Measurements from ENCODE around the gene ELOVL2. TPM values are rescaled to one million over a fixed set of nuclear protein-coding genes. Genes with fewer than 3 reads are reported as not detected.

Gene ELOVL2
- total RNA-seq, 4 donors from 2014 or later, result 0.14 to 0.16 TPM; not detected in 2

GRCh38 chr6:10970731-10971130 is 73.4 kb downstream of the ELOVL2 start:
- Histone ChIP-seq H3K27ac (no peak overlapping the region), H3K4me1 (no peaks in the 10 kb centered on the region), H3K9me3 (no peaks in the 10 kb centered on the region), H3K27me3 (no peaks in the 10 kb centered on the region), H3K4me3 (no peak overlapping the region), H3K36me3 (no peaks in the 10 kb centered on the region)
- DNase-seq, result no peak
- no peak for TF ChIP-seq CTCF (IDR thresholded peaks at IDR 0.05)
- no peak for TF ChIP-seq POLR2AphosphoS5 (IDR thresholded peaks at IDR 0.05)
- TF ChIP-seq EP300 (IDR thresholded peaks at IDR 0.05; ENCODE audit: low read depth), result no peak
- no peak for TF ChIP-seq POLR2A (IDR thresholded peaks at IDR 0.05)
- intact Hi-C loops (cut with DNase I; ENCODE audit: low total_unique reads), result no loop called here
- WGBS, 2 donors (ENCODE audit: low coverage in 1 of 2), result 90 to 91% methylated on average over 3 of the region's 3 CpGs
- in situ Hi-C loops (cut with MboI; ENCODE audit: low pct_ligation_motif_present in 1 of 4, low pct_unique_long_range_greater_than_20kb in 1 of 4, low sequenced_read_pairs in 3 of 4), result loop anchor here in 1 of 4 donors (25.0 kb wide), 1 partner anchor 92 kb away; no protein-coding TSS in a partner anchor

GRCh38 chr6:10968776-10969175 is 75.3 kb downstream of the ELOVL2 start:
- H3K4me1 ChIP-seq, result no peaks in the 10 kb centered on the region
- no peaks in the 10 kb centered on the region for H3K36me3 ChIP-seq
- WGBS, 2 donors (ENCODE audit: low coverage in 1 of 2), result 53% methylated on average over 2 of the region's 2 CpGs; no CpG with 5 or more reads in 1 of the 2 donors
- in situ Hi-C loops (cut with MboI; ENCODE audit: low pct_ligation_motif_present in 1 of 4, low pct_unique_long_range_greater_than_20kb in 1 of 4, low sequenced_read_pairs in 3 of 4) (loop anchor here in 1 of 4 donors (25.0 kb wide), 1 partner anchor 94 kb away; no protein-coding TSS in a partner anchor), intact Hi-C loops (cut with DNase I; ENCODE audit: low total_unique reads) (no loop called here)
- no peak overlapping the region for H3K4me3 ChIP-seq
- H3K9me3 ChIP-seq, result no peaks in the 10 kb centered on the region
- no peak for TF ChIP-seq POLR2A (IDR thresholded peaks at IDR 0.05)
- TF ChIP-seq POLR2AphosphoS5 (IDR thresholded peaks at IDR 0.05), result no peak
- no peak for TF ChIP-seq EP300 (IDR thresholded peaks at IDR 0.05; ENCODE audit: low read depth)
- no peak for TF ChIP-seq CTCF (IDR thresholded peaks at IDR 0.05)
- no peak overlapping the region for H3K27ac ChIP-seq
- no peaks in the 10 kb centered on the region for H3K27me3 ChIP-seq
- no peak for DNase-seq

GRCh38 chr6:10964684-10965083 is 79.4 kb downstream of the ELOVL2 start:
- in situ Hi-C loops (cut with MboI; ENCODE audit: low pct_ligation_motif_present in 1 of 4, low pct_unique_long_range_greater_than_20kb in 1 of 4, low sequenced_read_pairs in 3 of 4) (loop anchor here in 1 of 4 donors (25.0 kb wide), 1 partner anchor 98 kb away; no protein-coding TSS in a partner anchor), intact Hi-C loops (cut with DNase I; ENCODE audit: low total_unique reads) (no loop called here)
- no peaks in the 10 kb centered on the region for H3K36me3 ChIP-seq
- H3K4me1 ChIP-seq, result no peaks in the 10 kb centered on the region
- no peak overlapping the region for H3K27ac ChIP-seq
- no peak overlapping the region for H3K4me3 ChIP-seq
- H3K27me3 ChIP-seq, result no peaks in the 10 kb centered on the region
- no peak for TF ChIP-seq CTCF (IDR thresholded peaks at IDR 0.05)
- TF ChIP-seq POLR2AphosphoS5 (IDR thresholded peaks at IDR 0.05), result no peak
- TF ChIP-seq POLR2A (IDR thresholded peaks at IDR 0.05), result no peak
- TF ChIP-seq EP300 (IDR thresholded peaks at IDR 0.05; ENCODE audit: low read depth), result no peak
- 50 to 67% methylated on average over 1 of the region's 1 CpG for WGBS, 2 donors (ENCODE audit: low coverage in 1 of 2)
- H3K9me3 ChIP-seq, result no peaks in the 10 kb centered on the region
- DNase-seq, result no peak

GRCh38 chr6:10963113-10963512 is 81.0 kb downstream of the ELOVL2 start:
- 75 to 79% methylated on average over 2 of the region's 2 CpGs for WGBS, 2 donors (ENCODE audit: low coverage in 1 of 2)
- in situ Hi-C loops (cut with MboI; ENCODE audit: low pct_ligation_motif_present in 1 of 4, low pct_unique_long_range_greater_than_20kb in 1 of 4, low sequenced_read_pairs in 3 of 4), result loop anchor here in 1 of 4 donors (25.0 kb wide), 1 partner anchor 99 kb away; no protein-coding TSS in a partner anchor

GRCh38 chr6:10962673-10963072 is 81.4 kb downstream of the ELOVL2 start:
- no peak for DNase-seq
- intact Hi-C loops (cut with DNase I; ENCODE audit: low total_unique reads) (no loop called here), in situ Hi-C loops (cut with MboI; ENCODE audit: low pct_ligation_motif_present in 1 of 4, low pct_unique_long_range_greater_than_20kb in 1 of 4, low sequenced_read_pairs in 3 of 4) (loop anchor here in 1 of 4 donors (25.0 kb wide), 1 partner anchor 100 kb away; no protein-coding TSS in a partner anchor)
- H3K4me1 ChIP-seq, result no peaks in the 10 kb centered on the region
- no peaks in the 10 kb centered on the region for H3K36me3 ChIP-seq
- WGBS, 2 donors (ENCODE audit: low coverage in 1 of 2), result 32 to 50% methylated on average over 1 of the region's 1 CpG
- no peak overlapping the region for H3K4me3 ChIP-seq
- no peaks in the 10 kb centered on the region for H3K9me3 ChIP-seq
- TF ChIP-seq CTCF (IDR thresholded peaks at IDR 0.05), result no peak
- TF ChIP-seq EP300 (IDR thresholded peaks at IDR 0.05; ENCODE audit: low read depth), result no peak
- no peak for TF ChIP-seq POLR2A (IDR thresholded peaks at IDR 0.05)
- TF ChIP-seq POLR2AphosphoS5 (IDR thresholded peaks at IDR 0.05), result no peak
- no peak overlapping the region for H3K27ac ChIP-seq
- H3K27me3 ChIP-seq, result no peaks in the 10 kb centered on the region

More at GRCh38 chr6:10963113-10963512, 81.0 kb downstream of the ELOVL2 start:
- no peaks in the 10 kb centered on the region for H3K36me3 ChIP-seq
- intact Hi-C loops (cut with DNase I; ENCODE audit: low total_unique reads), result no loop called here
- no peaks in the 10 kb centered on the region for H3K4me1 ChIP-seq
- TF ChIP-seq POLR2AphosphoS5 (IDR thresholded peaks at IDR 0.05), result no peak
- no peak for TF ChIP-seq EP300 (IDR thresholded peaks at IDR 0.05; ENCODE audit: low read depth)
- H3K27me3 ChIP-seq, result no peaks in the 10 kb centered on the region
- H3K9me3 ChIP-seq, result no peaks in the 10 kb centered on the region
- H3K27ac ChIP-seq, result no peak overlapping the region
- no peak for DNase-seq
- H3K4me3 ChIP-seq, result no peak overlapping the region

All from transverse colon (tissue), 4 donors.